Uterus (tissue), 4 donors: Measurements from ENCODE around the gene ABI2. TPM values are rescaled to one million over a fixed set of nuclear protein-coding genes. Genes with fewer than 3 reads are reported as not detected.
"Not testable (repeated sequence)": the region's sequence is repeated elsewhere in the genome, so short reads cannot be mapped to it uniquely, and the experiment has no call there.

Experiments
- DNase-seq, 2 donors: peaks; one replicate each; pipeline ENCODE4 v3.0.0-alpha.2; 2019 to 2020
- H3K27ac ChIP-seq, 2 donors: fragments of 200-600 bp; sonication (generic); 1 replicate in 1 of 2; 2 replicates in 1 of 2; pipeline ENCODE4 v1.5.1; 2016 to 2018
- H3K27me3 ChIP-seq, 2 donors: fragments of 200-600 bp; sonication (generic); one replicate each; pipeline ENCODE4 v1.5.1; 2018 to 2019; ENCODE audit warnings: control low read depth in 1 of 2
- H3K36me3 ChIP-seq, 2 donors: fragments of 200-600 bp; sonication (generic); one replicate each; pipeline ENCODE4 v1.5.1; 2019; ENCODE audit warnings: control low read depth in 1 of 2
- H3K4me1 ChIP-seq, 2 donors: fragments of 200-600 bp; sonication (generic); one replicate each; pipeline ENCODE4 v1.5.1; 2018 to 2019; ENCODE audit warnings: control low read depth in 1 of 2
- H3K4me3 ChIP-seq, 2 donors: fragments of 200-600 bp; sonication (generic); 1 replicate in 1 of 2; 2 replicates in 1 of 2; pipeline ENCODE4 v1.5.1; 2018 to 2019; ENCODE audit warnings: mild to moderate bottlenecking in 1 of 2
- H3K9me3 ChIP-seq, 2 donors: fragments of 200-600 bp; sonication (generic); one replicate each; pipeline ENCODE4 v1.5.1; 2019; ENCODE audit warnings: control low read depth in 1 of 2
- CTCF ChIP-seq, 4 experiments: fragments of 200-600 bp in 2 of 4; fragments of 450-650 bp in 2 of 4; sonication (generic) in 2 of 4; IDR thresholded peaks; one replicate each; pipeline ENCODE4 v1.5.1; 2016 to 2019; ENCODE audit warnings: antibody characterized with exemption in 4 of 4, mild to moderate bottlenecking in 2 of 4, moderate library complexity in 1 of 4
- POLR2A ChIP-seq, 2 donors: fragments of 450-650 bp; IDR thresholded peaks; one replicate each; pipeline ENCODE4 v1.6.1; 2016; ENCODE audit warnings: antibody characterized with exemption in 2 of 2, mild to moderate bottlenecking in 1 of 2, moderate library complexity in 1 of 2
- intact Hi-C: fragments of 100-400 bp; cut with DNase I; formaldehyde crosslinking; loops from one replicate; pipeline ENCODE4 v1.15.1; 2023; ENCODE audit warnings: low total_unique reads
- total RNA-seq, 4 donors: library from RNA; depleted of rRNA in 3 of 4; stranded (reverse); fragments of >200 nt in 3 of 4; gene quantifications; one replicate each; pipeline versions ENCODE4 v1.1.0 to v1.2.4, GENCODE V29; 2014 to 2023
- donor health status: DM: yes; HTN: yes; CAD: no.

Gene ABI2
- total RNA-seq, 4 donors from 2014 or later, result 29.4 to 102 (median 78.6) TPM

GRCh38 chr2:203328760-203329540, 756 bp downstream of the ABI2 start:
- peak; percentile 25 to 40 for DNase-seq
- H3K36me3 ChIP-seq, result no peaks in the 10 kb centered on the region
- peaks cover 0 to 8% of the 10 kb centered on the region in 2 donors for H3K4me1 ChIP-seq
- H3K27ac ChIP-seq, result peak overlapping the region; percentile 91
- intact Hi-C loops, result no loop called here
- no peaks in the 10 kb centered on the region for H3K9me3 ChIP-seq
- no peaks in the 10 kb centered on the region for H3K27me3 ChIP-seq
- peak overlapping the region; percentile 59 to 97 for H3K4me3 ChIP-seq
- no peak for TF ChIP-seq CTCF (IDR thresholded peaks at IDR 0.05)
- TF ChIP-seq POLR2A (IDR thresholded peaks at IDR 0.05), result no peak

GRCh38 chr2:203330434-203330833, 2.2 kb downstream of the ABI2 start:
- TF ChIP-seq CTCF (IDR thresholded peaks at IDR 0.05) (no peak), POLR2A (IDR thresholded peaks at IDR 0.05) (no peak)
- DNase-seq, result no peak
- H3K27ac ChIP-seq, result no peak overlapping the region
- peaks cover 0 to 8% of the 10 kb centered on the region in 2 donors for H3K4me1 ChIP-seq
- H3K9me3 ChIP-seq, result no peaks in the 10 kb centered on the region
- no peaks in the 10 kb centered on the region for H3K36me3 ChIP-seq
- no peak overlapping the region for H3K4me3 ChIP-seq
- no peaks in the 10 kb centered on the region for H3K27me3 ChIP-seq
- intact Hi-C loops, result no loop called here

- no peak for DNase-seq
- peaks cover 9 to 10% of the 10 kb centered on the region in 2 donors for H3K4me1 ChIP-seq
- no peaks in the 10 kb centered on the region for H3K9me3 ChIP-seq
- H3K27ac ChIP-seq, result no peak overlapping the region
- H3K27me3 ChIP-seq, result no peaks in the 10 kb centered on the region
- TF ChIP-seq POLR2A (IDR thresholded peaks at IDR 0.05), result no peak
- TF ChIP-seq CTCF (IDR thresholded peaks at IDR 0.05), result no peak
- intact Hi-C loops, result no loop called here
- H3K36me3 ChIP-seq, result no peaks in the 10 kb centered on the region
- no peak overlapping the region for H3K4me3 ChIP-seq
Observed at GRCh38 chr2:203338322-203338721, 10.1 kb downstream of the ABI2 start.

GRCh38 chr2:203340791-203341487, 12.7 kb downstream of the ABI2 start:
- H3K4me3 ChIP-seq, result no peak overlapping the region
- intact Hi-C loops, result no loop called here
- peaks cover 9 to 10% of the 10 kb centered on the region in 2 donors for H3K4me1 ChIP-seq
- H3K27ac ChIP-seq, result no peak overlapping the region
- H3K9me3 ChIP-seq, result no peaks in the 10 kb centered on the region
- H3K36me3 ChIP-seq, result no peaks in the 10 kb centered on the region
- TF ChIP-seq CTCF (IDR thresholded peaks at IDR 0.05) (no peak), POLR2A (IDR thresholded peaks at IDR 0.05) (no peak)
- no peaks in the 10 kb centered on the region for H3K27me3 ChIP-seq
- no peak for DNase-seq

GRCh38 chr2:203341741-203342310, 13.6 kb downstream of the ABI2 start:
- no peak overlapping the region for H3K4me3 ChIP-seq
- H3K27ac ChIP-seq, result no peak overlapping the region
- TF ChIP-seq CTCF (IDR thresholded peaks at IDR 0.05) (no peak), POLR2A (IDR thresholded peaks at IDR 0.05) (no peak)
- no peaks in the 10 kb centered on the region for H3K9me3 ChIP-seq
- intact Hi-C loops, result no loop called here
- H3K27me3 ChIP-seq, result no peaks in the 10 kb centered on the region
- peaks cover 9 to 10% of the 10 kb centered on the region in 2 donors for H3K4me1 ChIP-seq
- H3K36me3 ChIP-seq, result no peaks in the 10 kb centered on the region
- DNase-seq, result no peak

GRCh38 chr2:203342374-203342773, 14.2 kb downstream of the ABI2 start:
- DNase-seq, intact Hi-C loops, H3K27ac ChIP-seq, H3K36me3 ChIP-seq, H3K27me3 ChIP-seq, H3K4me3 ChIP-seq, H3K9me3 ChIP-seq: not testable (repeated sequence)
- H3K4me1 ChIP-seq, result peaks cover 9 to 10% of the 10 kb centered on the region in 2 donors
